ENCODE measurements around the gene SLC12A4.
A peak's percentile ranks its signal among the peaks of the same experiment; 100 is the strongest.

Gene SLC12A4

GRCh38 chr16:67969254-67970039 is 1.0 kb upstream of the SLC12A4 start:
- Histone ChIP-seq H3K9me3 (ENCODE audit: control insufficient read depth, insufficient read depth, low read depth, low read length) (no peaks in the 10 kb centered on the region), H3K9ac (ENCODE audit: low read length) (peak overlapping the region; percentile 60), H3K4me1 (ENCODE audit: control insufficient read depth, insufficient read depth, low read length) (peaks cover 32% of the 10 kb centered on the region), H3K27me3 (ENCODE audit: control insufficient read depth, insufficient read depth, low read length) (no peaks in the 10 kb centered on the region), H3K27ac (ENCODE audit: low read depth, low read length) (no peak overlapping the region), H3K4me3 (ENCODE audit: low read depth, low read length) (peak overlapping the region; percentile 76), H3K36me3 (ENCODE audit: control insufficient read depth, insufficient read depth, low read length) (peaks cover 6% of the 10 kb centered on the region; the same call in 1 of the 2 replicates)

GRCh38 chr16:67967958-67968399 is 458 bp downstream of the SLC12A4 start:
- Histone ChIP-seq H3K27me3 (ENCODE audit: control insufficient read depth, insufficient read depth, low read length) (no peaks in the 10 kb centered on the region), H3K36me3 (ENCODE audit: control insufficient read depth, insufficient read depth, low read length) (peaks cover 12% of the 10 kb centered on the region), H3K27ac (ENCODE audit: low read depth, low read length) (peak overlapping the region; percentile 91; the same call in 1 of the 2 replicates), H3K4me1 (ENCODE audit: control insufficient read depth, insufficient read depth, low read length) (peaks cover 44% of the 10 kb centered on the region), H3K9me3 (ENCODE audit: control insufficient read depth, insufficient read depth, low read depth, low read length) (no peaks in the 10 kb centered on the region), H3K4me3 (ENCODE audit: low read depth, low read length) (peak overlapping the region; percentile 76), H3K9ac (ENCODE audit: low read length) (peak overlapping the region; percentile 93)

GRCh38 chr16:67967183-67967957 is 1.1 kb downstream of the SLC12A4 start:
- H3K9me3 ChIP-seq (ENCODE audit: control insufficient read depth, insufficient read depth, low read depth, low read length): no peaks in the 10 kb centered on the region
- peak overlapping the region; percentile 91; the same call in 1 of the 2 replicates for H3K27ac ChIP-seq (ENCODE audit: low read depth, low read length)
- peaks cover 44% of the 10 kb centered on the region for H3K4me1 ChIP-seq (ENCODE audit: control insufficient read depth, insufficient read depth, low read length)

GRCh38 chr16:67966549-67967182 is 1.8 kb downstream of the SLC12A4 start:
- Histone ChIP-seq H3K9ac (ENCODE audit: low read length) (peak overlapping the region; percentile 93), H3K36me3 (ENCODE audit: control insufficient read depth, insufficient read depth, low read length) (peaks cover 26% of the 10 kb centered on the region), H3K27me3 (ENCODE audit: control insufficient read depth, insufficient read depth, low read length) (no peaks in the 10 kb centered on the region), H3K27ac (ENCODE audit: low read depth, low read length) (peak overlapping the region; percentile 60), H3K4me1 (ENCODE audit: control insufficient read depth, insufficient read depth, low read length) (peaks cover 44% of the 10 kb centered on the region), H3K4me3 (ENCODE audit: low read depth, low read length) (peak overlapping the region; percentile 76), H3K9me3 (ENCODE audit: control insufficient read depth, insufficient read depth, low read depth, low read length) (no peaks in the 10 kb centered on the region)

More at GRCh38 chr16:67967183-67967957, 1.1 kb downstream of the SLC12A4 start:
- Histone ChIP-seq H3K36me3 (ENCODE audit: control insufficient read depth, insufficient read depth, low read length) (peaks cover 18% of the 10 kb centered on the region), H3K4me3 (ENCODE audit: low read depth, low read length) (peak overlapping the region; percentile 76), H3K27me3 (ENCODE audit: control insufficient read depth, insufficient read depth, low read length) (no peaks in the 10 kb centered on the region), H3K9ac (ENCODE audit: low read length) (peak overlapping the region; percentile 93)

- Histone ChIP-seq H3K9ac (ENCODE audit: low read length) (peak overlapping the region; percentile 74), H3K4me1 (ENCODE audit: control insufficient read depth, insufficient read depth, low read length) (peaks cover 44% of the 10 kb centered on the region), H3K36me3 (ENCODE audit: control insufficient read depth, insufficient read depth, low read length) (peaks cover 33% of the 10 kb centered on the region), H3K27ac (ENCODE audit: low read depth, low read length) (peak overlapping the region; percentile 60), H3K4me3 (ENCODE audit: low read depth, low read length) (peak overlapping the region; percentile 76), H3K9me3 (ENCODE audit: control insufficient read depth, insufficient read depth, low read depth, low read length) (no peaks in the 10 kb centered on the region), H3K27me3 (ENCODE audit: control insufficient read depth, insufficient read depth, low read length) (no peaks in the 10 kb centered on the region)
Measured at GRCh38 chr16:67965668-67966548, 2.5 kb downstream of the SLC12A4 start.

- Histone ChIP-seq H3K4me1 (ENCODE audit: control insufficient read depth, insufficient read depth, low read length) (peaks cover 44% of the 10 kb centered on the region), H3K27me3 (ENCODE audit: control insufficient read depth, insufficient read depth, low read length) (no peaks in the 10 kb centered on the region), H3K36me3 (ENCODE audit: control insufficient read depth, insufficient read depth, low read length) (peaks cover 46% of the 10 kb centered on the region), H3K9me3 (ENCODE audit: control insufficient read depth, insufficient read depth, low read depth, low read length) (no peaks in the 10 kb centered on the region), H3K27ac (ENCODE audit: low read depth, low read length) (0 out of 2 replicates have a peak overlapping the region, but pooled peaks have one; percentile 18), H3K9ac (ENCODE audit: low read length) (no peak overlapping the region), H3K4me3 (ENCODE audit: low read depth, low read length) (peak overlapping the region; percentile 47; the same call in 1 of the 2 replicates)
Measured at GRCh38 chr16:67964477-67965131, 3.8 kb downstream of the SLC12A4 start.

GRCh38 chr16:67963662-67964321 is 4.6 kb downstream of the SLC12A4 start:
- Histone ChIP-seq H3K4me1 (ENCODE audit: control insufficient read depth, insufficient read depth, low read length) (peaks cover 40% of the 10 kb centered on the region), H3K9ac (ENCODE audit: low read length) (peak overlapping the region; percentile 25), H3K4me3 (ENCODE audit: low read depth, low read length) (peak overlapping the region; percentile 47), H3K36me3 (ENCODE audit: control insufficient read depth, insufficient read depth, low read length) (peaks cover 54% of the 10 kb centered on the region), H3K27me3 (ENCODE audit: control insufficient read depth, insufficient read depth, low read length) (no peaks in the 10 kb centered on the region), H3K9me3 (ENCODE audit: control insufficient read depth, insufficient read depth, low read depth, low read length) (no peaks in the 10 kb centered on the region), H3K27ac (ENCODE audit: low read depth, low read length) (0 out of 2 replicates have a peak overlapping the region, but pooled peaks have one; percentile 18)

- Histone ChIP-seq H3K9me3 (ENCODE audit: control insufficient read depth, insufficient read depth, low read depth, low read length) (no peaks in the 10 kb centered on the region), H3K4me1 (ENCODE audit: control insufficient read depth, insufficient read depth, low read length) (peaks cover 40% of the 10 kb centered on the region), H3K27ac (ENCODE audit: low read depth, low read length) (no peak overlapping the region), H3K36me3 (ENCODE audit: control insufficient read depth, insufficient read depth, low read length) (peaks cover 59% of the 10 kb centered on the region), H3K9ac (ENCODE audit: low read length) (no peak overlapping the region), H3K4me3 (ENCODE audit: low read depth, low read length) (peak overlapping the region; percentile 47), H3K27me3 (ENCODE audit: control insufficient read depth, insufficient read depth, low read length) (no peaks in the 10 kb centered on the region)
Measured at GRCh38 chr16:67963292-67963661, 5.2 kb downstream of the SLC12A4 start.

GRCh38 chr16:67962135-67962534 is 6.3 kb downstream of the SLC12A4 start:
- Histone ChIP-seq H3K9ac (ENCODE audit: low read length) (no peak overlapping the region), H3K4me1 (ENCODE audit: control insufficient read depth, insufficient read depth, low read length) (peaks cover 37% of the 10 kb centered on the region), H3K27ac (ENCODE audit: low read depth, low read length) (no peak overlapping the region), H3K36me3 (ENCODE audit: control insufficient read depth, insufficient read depth, low read length) (peaks cover 70% of the 10 kb centered on the region), H3K27me3 (ENCODE audit: control insufficient read depth, insufficient read depth, low read length) (no peaks in the 10 kb centered on the region), H3K4me3 (ENCODE audit: low read depth, low read length) (no peak overlapping the region), H3K9me3 (ENCODE audit: control insufficient read depth, insufficient read depth, low read depth, low read length) (no peaks in the 10 kb centered on the region)
